Smooth muscle cell (in vitro differentiated cells): ENCODE measurements around the gene RSPH1. TPM values are rescaled to one million over a fixed set of nuclear protein-coding genes. Genes with fewer than 3 reads are reported as not detected.

Experiments used
- DNase-seq: peaks from one replicate; lab custom pipeline; 2025; ENCODE audit not compliant: unreplicated experiment; lab: John Stamatoyannopoulos, UW
- H2AFZ ChIP-seq: fragments of 200-600 bp; sonication (generic); 2 replicates; pipeline ENCODE4 v1.6.0; 2016; ENCODE audit warnings: antibody characterized with exemption, low read depth, mild to moderate bottlenecking
- H3F3A ChIP-seq: fragments of 200-600 bp; sonication (generic); 2 replicates; pipeline ENCODE4 v1.6.0; 2017; ENCODE audit warnings: antibody characterized with exemption, low read depth
- H3K27ac ChIP-seq: fragments of 200-600 bp; sonication (generic); 2 replicates; pipeline ENCODE4 v1.5.1; 2016; ENCODE audit warnings: low read depth, mild to moderate bottlenecking
- H3K27me3 ChIP-seq: fragments of 200-600 bp; sonication (generic); 2 replicates; pipeline ENCODE4 v1.6.1; 2016; ENCODE audit warnings: low read depth, mild to moderate bottlenecking
- H3K36me3 ChIP-seq: fragments of 200-600 bp; sonication (generic); 2 replicates; pipeline ENCODE4 v1.5.1; 2016; ENCODE audit warnings: low read depth
- H3K4me1 ChIP-seq: fragments of 200-600 bp; sonication (generic); 2 replicates; pipeline ENCODE4 v1.5.1; 2016; ENCODE audit warnings: low read depth
- H3K4me2 ChIP-seq: fragments of 200-600 bp; sonication (generic); 2 replicates; pipeline ENCODE4 v1.6.0; 2016; ENCODE audit warnings: mild to moderate bottlenecking
- H3K4me3 ChIP-seq: fragments of 200-600 bp; sonication (generic); 2 replicates; pipeline ENCODE4 v1.5.1; 2016; ENCODE audit warnings: mild to moderate bottlenecking
- H3K79me2 ChIP-seq: fragments of 200-600 bp; sonication (generic); 2 replicates; pipeline ENCODE4 v1.6.0; 2016; ENCODE audit warnings: low read depth, mild to moderate bottlenecking
- H3K9ac ChIP-seq: fragments of 200-600 bp; sonication (generic); 2 replicates; pipeline ENCODE4 v1.6.0; 2016; ENCODE audit warnings: low read depth
- H3K9me3 ChIP-seq: fragments of 200-600 bp; sonication (generic); replicated peaks from 2 replicates; pipeline ENCODE4 v1.5.1; 2016; ENCODE audit warnings: low read depth
- H4K20me1 ChIP-seq: fragments of 200-600 bp; sonication (generic); 2 replicates; pipeline ENCODE4 v1.6.0; 2016; ENCODE audit warnings: low read depth
- WGBS: methylation state at CpG from one replicate; pipeline ENCODE4 v1.1.7; 2016; ENCODE audit warnings: low lambda C conversion rate; 5-methylcytosine and 5-hydroxymethylcytosine counted together
- polyA plus RNA-seq: library from polyadenylated mRNA; unstranded; fragments of >200 nt; fragmentation: Nextera tagmentation; extraction: Ambion mirVana; gene quantifications from 2 replicates; pipeline ENCODE4 v1.2.1, GENCODE V29; 2016
- total RNA-seq: library from RNA; depleted of rRNA; stranded (reverse); fragments of >200 nt; gene quantifications from 2 replicates; pipeline ENCODE4 v1.2.3, GENCODE V29; 2014
- TF ChIP-seq, protein P1 (sequence below): fragments of 200-600 bp; sonication (generic); IDR thresholded peaks from 2 replicates; pipeline ENCODE4 v1.5.1; 2017; ENCODE audit warnings: borderline replicate concordance, mild to moderate bottlenecking, antibody characterized with exemption; ENCODE audit not compliant: insufficient read depth, poor library complexity, severe bottlenecking

RSPH1 gene
- total and polyA plus RNA-seq, 2 experiments from 2014 or later = 0.16 TPM; not detected in 1

DNA sequence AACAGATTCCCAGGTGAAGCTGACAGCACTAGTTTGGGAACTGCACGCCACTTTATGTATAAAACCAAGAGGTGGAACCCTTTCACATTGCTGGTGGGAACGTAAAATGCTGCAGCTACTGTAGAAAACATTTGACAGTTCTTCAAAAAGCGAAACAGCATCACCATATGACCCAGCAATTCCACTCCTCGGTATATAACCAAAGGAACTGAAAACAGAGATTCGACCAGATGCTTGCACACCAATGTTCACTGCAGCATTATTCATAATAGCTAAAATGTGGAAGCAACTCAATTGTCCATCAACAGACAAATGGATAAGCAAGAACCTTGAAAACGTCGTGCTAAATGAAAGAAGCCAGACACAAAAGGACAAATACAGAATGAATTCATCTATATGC is 17.5 kb downstream of the RSPH1 start:
- no peak overlapping the region for H3K4me3 ChIP-seq
- no peaks in the 10 kb centered on the region for H3K36me3 ChIP-seq
- no peaks in the 10 kb centered on the region for H3K9me3 ChIP-seq
- H3K4me1 ChIP-seq = no peaks in the 10 kb centered on the region
- 93% methylated on average over 7 of the region's 7 CpGs for WGBS
- no peak for DNase-seq
- no peak overlapping the region for H2AFZ ChIP-seq
- peaks cover 18% of the 10 kb centered on the region for H3F3A ChIP-seq
- TF ChIP-seq, protein P1, sequence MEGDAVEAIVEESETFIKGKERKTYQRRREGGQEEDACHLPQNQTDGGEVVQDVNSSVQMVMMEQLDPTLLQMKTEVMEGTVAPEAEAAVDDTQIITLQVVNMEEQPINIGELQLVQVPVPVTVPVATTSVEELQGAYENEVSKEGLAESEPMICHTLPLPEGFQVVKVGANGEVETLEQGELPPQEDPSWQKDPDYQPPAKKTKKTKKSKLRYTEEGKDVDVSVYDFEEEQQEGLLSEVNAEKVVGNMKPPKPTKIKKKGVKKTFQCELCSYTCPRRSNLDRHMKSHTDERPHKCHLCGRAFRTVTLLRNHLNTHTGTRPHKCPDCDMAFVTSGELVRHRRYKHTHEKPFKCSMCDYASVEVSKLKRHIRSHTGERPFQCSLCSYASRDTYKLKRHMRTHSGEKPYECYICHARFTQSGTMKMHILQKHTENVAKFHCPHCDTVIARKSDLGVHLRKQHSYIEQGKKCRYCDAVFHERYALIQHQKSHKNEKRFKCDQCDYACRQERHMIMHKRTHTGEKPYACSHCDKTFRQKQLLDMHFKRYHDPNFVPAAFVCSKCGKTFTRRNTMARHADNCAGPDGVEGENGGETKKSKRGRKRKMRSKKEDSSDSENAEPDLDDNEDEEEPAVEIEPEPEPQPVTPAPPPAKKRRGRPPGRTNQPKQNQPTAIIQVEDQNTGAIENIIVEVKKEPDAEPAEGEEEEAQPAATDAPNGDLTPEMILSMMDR = no peak
- no peak overlapping the region for H3K27ac ChIP-seq
- no peak overlapping the region for H3K4me2 ChIP-seq
- no peaks in the 10 kb centered on the region for H3K79me2 ChIP-seq
- no peaks in the 10 kb centered on the region for H3K27me3 ChIP-seq
- no peaks in the 10 kb centered on the region for H4K20me1 ChIP-seq
- H3K9ac ChIP-seq = no peak overlapping the region

DNA sequence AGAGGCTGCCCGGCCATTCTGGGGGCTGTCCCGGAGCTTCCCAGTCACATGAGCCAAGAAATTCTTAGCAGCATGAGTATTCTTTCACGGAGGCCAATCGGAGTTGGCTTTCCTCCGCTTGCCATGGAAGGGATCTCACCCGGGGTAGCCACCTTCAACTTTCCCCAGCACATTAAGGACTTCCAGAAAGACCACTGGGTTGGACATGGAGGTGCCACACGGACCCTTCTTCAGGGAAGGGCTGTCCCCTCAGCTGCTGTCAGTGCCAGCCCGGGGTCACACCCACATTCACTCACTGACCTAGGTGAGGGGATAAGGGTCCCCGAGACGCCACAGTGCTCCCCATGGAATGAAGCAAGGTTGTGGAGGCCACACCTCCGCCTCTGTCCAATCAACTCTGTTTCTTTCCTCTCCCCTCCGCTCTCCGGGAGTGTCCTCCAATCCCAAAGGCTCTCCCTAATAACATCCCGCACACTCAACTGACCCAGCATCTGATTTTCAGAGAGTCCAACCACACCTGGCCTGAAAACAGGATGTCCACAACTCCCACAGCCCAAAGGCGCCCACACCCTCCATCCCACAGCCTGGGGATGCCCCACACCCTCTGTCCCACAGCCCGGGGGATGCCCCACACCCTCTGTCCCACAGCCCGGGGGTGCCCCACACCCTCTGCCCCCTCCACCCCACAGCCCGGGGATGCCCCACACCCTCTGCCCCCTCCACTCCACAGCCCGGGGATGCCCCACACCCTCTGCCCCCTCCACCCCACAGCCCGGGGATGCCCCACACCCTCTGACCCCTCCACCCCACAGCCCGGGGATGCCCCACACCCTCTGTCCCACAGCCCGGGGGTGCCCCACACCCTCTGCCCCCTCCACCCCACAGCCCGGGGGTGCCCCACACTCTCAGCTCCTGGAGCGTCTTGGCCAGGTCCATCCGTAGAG is 19.4 kb downstream of the RSPH1 start:
- DNase-seq = no peak
- Histone ChIP-seq H2AFZ (no peak overlapping the region), H3K4me2 (no peak overlapping the region), H3K79me2 (no peaks in the 10 kb centered on the region), H3K4me1 (no peaks in the 10 kb centered on the region), H3K27ac (no peak overlapping the region), H3K4me3 (no peak overlapping the region), H3K9ac (no peak overlapping the region), H3F3A (peaks cover 18% of the 10 kb centered on the region), H3K27me3 (no peaks in the 10 kb centered on the region), H3K9me3 (no peaks in the 10 kb centered on the region), H3K36me3 (no peaks in the 10 kb centered on the region), H4K20me1 (no peaks in the 10 kb centered on the region)
- 92% methylated on average over 19 of the region's 25 CpGs for WGBS
- TF ChIP-seq, protein P1 = no peak

DNA sequence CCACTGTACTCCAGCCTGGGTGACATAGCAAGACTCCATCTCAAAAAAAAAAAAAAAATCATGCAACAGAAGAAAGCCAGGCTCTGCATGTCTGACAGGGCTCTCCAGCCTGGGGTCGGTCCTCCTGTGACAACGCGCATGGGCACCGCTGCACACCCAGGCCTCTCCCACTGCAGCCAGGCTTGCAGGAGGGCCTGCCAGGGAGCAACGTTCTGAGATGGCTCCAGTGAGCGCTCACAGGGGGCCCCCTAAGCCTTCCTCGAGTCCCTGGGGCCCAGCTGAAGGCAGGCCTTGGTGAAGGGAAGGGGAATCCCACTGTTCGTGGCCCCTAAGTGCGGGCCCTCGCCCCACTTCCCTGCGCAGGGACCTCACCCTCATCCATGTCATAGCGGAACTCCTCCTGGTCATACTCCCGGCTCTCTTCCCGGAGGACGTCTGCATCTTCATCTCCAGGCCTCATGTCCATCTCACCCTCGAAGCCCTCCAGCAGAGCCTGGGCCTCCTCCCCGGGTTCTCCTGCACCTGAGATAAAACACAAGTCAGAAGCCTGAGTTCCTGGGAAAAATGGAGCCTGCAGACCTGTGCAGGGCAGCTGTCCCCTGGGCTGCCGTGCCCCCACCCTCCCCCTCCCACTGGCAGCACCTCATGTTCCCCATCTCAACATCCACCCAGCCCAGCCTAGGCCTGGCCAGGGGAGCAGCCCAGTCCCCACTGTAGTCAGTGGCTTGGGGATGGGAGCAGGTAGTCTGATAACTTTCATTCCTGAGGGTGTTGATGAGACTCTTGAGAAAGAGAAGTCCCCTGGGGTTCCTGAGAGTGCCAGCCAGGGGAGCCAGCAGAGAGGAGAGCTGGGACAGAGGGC is 20.3 kb downstream of the RSPH1 start:
- no peaks in the 10 kb centered on the region for H3K9me3 ChIP-seq
- H2AFZ ChIP-seq = no peak overlapping the region
- no peak for DNase-seq
- 86% methylated on average over 18 of the region's 18 CpGs for WGBS
- H3K79me2 ChIP-seq = no peaks in the 10 kb centered on the region
- no peak overlapping the region for H3K9ac ChIP-seq
- H3K27ac ChIP-seq = no peak overlapping the region
- no peak overlapping the region for H3K4me2 ChIP-seq
- no peak overlapping the region for H3K4me3 ChIP-seq
- no peaks in the 10 kb centered on the region for H3K27me3 ChIP-seq
- H4K20me1 ChIP-seq = no peaks in the 10 kb centered on the region
- H3K4me1 ChIP-seq = no peaks in the 10 kb centered on the region
- H3F3A ChIP-seq = peaks cover 18% of the 10 kb centered on the region
- TF ChIP-seq, protein P1 = no peak
- no peaks in the 10 kb centered on the region for H3K36me3 ChIP-seq
